Right lobe of liver (tissue), 6 donors: ENCODE measurements around the gene DPYD. TPM values are rescaled to one million over a fixed set of nuclear protein-coding genes. Genes with fewer than 3 reads are reported as not detected.

Source experiments
- ATAC-seq, 4 donors: fragments of 200-7000 bp; cut with Tn5 transposase; one replicate each; pipeline ENCODE4 v1.9.1; 2020; ENCODE audit warnings: mild to moderate bottlenecking in 4 of 4, moderate library complexity in 4 of 4
- DNase-seq, 3 donors: peaks; one replicate each; pipeline ENCODE4 v3.0.0-alpha.2; 2020
- H3K27ac ChIP-seq, 3 donors: fragments of 200-600 bp; one replicate each; pipeline ENCODE4 v1.8.0; 2022
- H3K27me3 ChIP-seq, 2 donors: fragments of 200-600 bp; one replicate each; pipeline ENCODE4 v1.8.0; 2022
- H3K36me3 ChIP-seq, 4 donors: fragments of 200-600 bp; sonication (generic) in 1 of 4; one replicate each; pipeline versions ENCODE4 v1.5.1 to v1.8.0; 2017 to 2022; ENCODE audit warnings: control low read depth in 1 of 4
- H3K4me1 ChIP-seq, 4 donors: fragments of 200-600 bp; sonication (generic) in 1 of 4; one replicate each; pipeline versions ENCODE4 v1.5.1 to v1.8.0; 2017 to 2022; ENCODE audit warnings: control low read depth in 1 of 4
- H3K4me3 ChIP-seq, 3 donors: fragments of 200-600 bp; one replicate each; pipeline ENCODE4 v1.8.0; 2022
- H3K9me3 ChIP-seq, 4 donors: fragments of 200-600 bp; sonication (generic) in 1 of 4; one replicate each; pipeline versions ENCODE4 v1.5.1 to v1.8.0; 2017 to 2022; ENCODE audit warnings: control low read depth in 1 of 4
- CTCF ChIP-seq, 4 donors: fragments of 200-600 bp in 3 of 4; fragments of 450-650 bp in 1 of 4; IDR thresholded peaks; one replicate each; pipeline versions ENCODE4 v1.5.1 to v1.8.0; 2016 to 2022; ENCODE audit warnings: antibody characterized with exemption in 4 of 4, mild to moderate bottlenecking in 2 of 4
- POLR2A ChIP-seq: fragments of 450-650 bp; IDR thresholded peaks from one replicate; pipeline ENCODE4 v1.6.1; 2017; ENCODE audit warnings: antibody characterized with exemption, mild to moderate bottlenecking
- WGBS: methylation state at CpG from one replicate; pipeline ENCODE4 v1.1.6; 2018; ENCODE audit warnings: low coverage, low lambda C conversion rate; ENCODE audit not compliant: insufficient coverage; ENCODE audit errors: missing lambda C conversion rate; 5-methylcytosine and 5-hydroxymethylcytosine counted together
- intact Hi-C, 2 donors: fragments of 100-400 bp; cut with DNase I; formaldehyde crosslinking; loops; one replicate each; pipeline versions ENCODE4 v1.11.2 to v1.14.1; 2022
- total RNA-seq, 6 experiments: library from RNA; depleted of rRNA in 2 of 6; stranded (reverse); fragments of >200 nt in 2 of 6; fragmentation: NEBNext Ultra II Directional in 3 of 6; extraction: Animal tissue kit (Norgen Biotek cat#: 25700) in 3 of 6; gene quantifications; one replicate each; pipeline versions ENCODE4 v1.1.0 to v1.2.4, GENCODE V29; 2016 to 2023
- donor health status: DM: no; HTN: yes; CAD: no.
- donor health status: DM: no; HTN: no; CAD: no.
- donor health status: DM: no; HTN: no; CAD: no.
- donor health status: DM: no; HTN: yes; CAD: no.
- donor health status: DM: no; HTN: yes; CAD: no.

Gene DPYD
- total RNA-seq, 6 experiments from 2014 or later, result 25.2 to 74.4 (median 40.0) TPM

- intact Hi-C loops, result no loop called here
- Histone ChIP-seq H3K4me1 (no peaks in the 10 kb centered on the region), H3K36me3 (peaks cover 0 to 7% (median 3%) of the 10 kb centered on the region in 4 donors), H3K27ac (no peak overlapping the region), H3K9me3 (no peaks in the 10 kb centered on the region), H3K27me3 (no peaks in the 10 kb centered on the region), H3K4me3 (no peak overlapping the region)
- no peak for TF ChIP-seq CTCF (IDR thresholded peaks at IDR 0.05)
- TF ChIP-seq POLR2A, result no peak
- ATAC-seq, result no peak
- DNase-seq, result no peak
These were observed 142.1 kb downstream of the DPYD start for GRCh38 chr1:97778718-97779117.

- intact Hi-C loops, result no loop called here
- Histone ChIP-seq H3K36me3 (no peaks in the 10 kb centered on the region), H3K9me3 (no peaks in the 10 kb centered on the region), H3K27ac (no peak overlapping the region), H3K4me3 (no peak overlapping the region), H3K4me1 (no peaks in the 10 kb centered on the region), H3K27me3 (no peaks in the 10 kb centered on the region)
- WGBS, result 93% methylated on average over 2 of the region's 2 CpGs
- ATAC-seq (no peak), DNase-seq (no peak)
- TF ChIP-seq CTCF (IDR thresholded peaks at IDR 0.05) (no peak), POLR2A (no peak)
These were observed 150.5 kb downstream of the DPYD start for GRCh38 chr1:97770376-97770775.

- H3K4me1 ChIP-seq, result no peaks in the 10 kb centered on the region
- DNase-seq, result no peak
- intact Hi-C loops, result no loop called here
- TF ChIP-seq CTCF (IDR thresholded peaks at IDR 0.05), result no peak
- H3K27ac ChIP-seq, result no peak overlapping the region
- no peaks in the 10 kb centered on the region for H3K27me3 ChIP-seq
- H3K4me3 ChIP-seq, result no peak overlapping the region
- no peak for ATAC-seq
- WGBS, result 91% methylated on average over 3 of the region's 4 CpGs
- H3K36me3 ChIP-seq, result no peaks in the 10 kb centered on the region
- no peaks in the 10 kb centered on the region for H3K9me3 ChIP-seq
These were observed 153.5 kb downstream of the DPYD start for GRCh38 chr1:97767381-97767780.

GRCh38 chr1:97764991-97765390, 155.8 kb downstream of the DPYD start:
- no peaks in the 10 kb centered on the region for H3K4me1 ChIP-seq
- no peaks in the 10 kb centered on the region for H3K27me3 ChIP-seq
- intact Hi-C loops, result no loop called here
- no peak overlapping the region for H3K4me3 ChIP-seq
- TF ChIP-seq POLR2A (no peak), CTCF (IDR thresholded peaks at IDR 0.05) (no peak)
- 64% methylated on average over 1 of the region's 1 CpG for WGBS
- ATAC-seq, result no peak
- H3K9me3 ChIP-seq, result no peaks in the 10 kb centered on the region
- no peak overlapping the region for H3K27ac ChIP-seq
- H3K36me3 ChIP-seq, result no peaks in the 10 kb centered on the region
- no peak for DNase-seq

- no peak overlapping the region for H3K27ac ChIP-seq
- no peak for DNase-seq
- ATAC-seq, result no peak
- no peaks in the 10 kb centered on the region for H3K36me3 ChIP-seq
- peaks cover 0 to 16% (median 7%) of the 10 kb centered on the region in 4 donors for H3K4me1 ChIP-seq
- H3K27me3 ChIP-seq, result no peaks in the 10 kb centered on the region
- intact Hi-C loops, result no loop called here
- no peaks in the 10 kb centered on the region for H3K9me3 ChIP-seq
- H3K4me3 ChIP-seq, result no peak overlapping the region
- TF ChIP-seq POLR2A (no peak), CTCF (IDR thresholded peaks at IDR 0.05) (no peak)
- WGBS, result 83% methylated on average over 1 of the region's 1 CpG
These were observed 159.2 kb downstream of the DPYD start for GRCh38 chr1:97761637-97762036.
